LoVo (cell line): Measurements from ENCODE around the gene ARMC6.

Experiments used
- DNase-seq: peaks from one replicate; pipeline ENCODE4 v3.0.0-alpha.2; 2016; ENCODE audit warnings: low spot score

ARMC6 gene

GRCh38 chr19:19054315-19054938 lies 21.0 kb downstream of the ARMC6 start:
- no peak for DNase-seq

GRCh38 chr19:19054939-19055440 lies 21.6 kb downstream of the ARMC6 start:
- DNase-seq: no peak

GRCh38 chr19:19055701-19056100 lies 22.3 kb downstream of the ARMC6 start:
- DNase-seq: no peak

GRCh38 chr19:19056636-19057275 lies 23.4 kb downstream of the ARMC6 start:
- no peak for DNase-seq

GRCh38 chr19:19057317-19057716 lies 23.9 kb downstream of the ARMC6 start:
- DNase-seq: no peak

- no peak for DNase-seq
These were observed 24.3 kb downstream of the ARMC6 start for GRCh38 chr19:19057720-19058119.

GRCh38 chr19:19059018-19059836 lies 25.8 kb downstream of the ARMC6 start:
- DNase-seq: no peak

- DNase-seq: no peak
These were observed 26.6 kb downstream of the ARMC6 start for GRCh38 chr19:19059837-19060611.

GRCh38 chr19:19061506-19061905 lies 28.1 kb downstream of the ARMC6 start:
- no peak for DNase-seq

GRCh38 chr19:19062454-19063182 lies 29.2 kb downstream of the ARMC6 start:
- DNase-seq: peak; percentile 3

GRCh38 chr19:19063183-19064097 lies 30.0 kb downstream of the ARMC6 start, which contains the start of gene SLC25A42:
Gene SLC25A42, plus strand, starts transcription at chr19:19063994. Its CDS starts 32,131 bp downstream, at chr19:19096125.
- DNase-seq: peak; percentile 99

GRCh38 chr19:19064098-19064722 lies 30.8 kb downstream of the ARMC6 start:
- DNase-seq: no peak

GRCh38 chr19:19064811-19065745 lies 31.7 kb downstream of the ARMC6 start:
- DNase-seq: no peak

- no peak for DNase-seq
These were observed 34.1 kb downstream of the ARMC6 start for GRCh38 chr19:19067276-19068072.

GRCh38 chr19:19068659-19069654 lies 35.6 kb downstream of the ARMC6 start:
- DNase-seq: no peak

- no peak for DNase-seq
These were observed 38.5 kb downstream of the ARMC6 start for GRCh38 chr19:19071897-19072296.
